WTC11 (cell line): ENCODE results near the gene TP53I3. TPM values are rescaled to one million over a fixed set of nuclear protein-coding genes. Genes with fewer than 3 reads are reported as not detected.

ENCODE experiments used
- ATAC-seq: fragments of 200-7000 bp; cut with Tn5 transposase; 2 replicates; pipeline ENCODE4 v1.10.0; 2021; ENCODE audit warnings: mild to moderate bottlenecking, moderate library complexity
- CTCF ChIA-PET: fragments of 300-600 bp; sonication (Branson Sonifier 250); formaldehyde crosslinking; loops from one replicate; lab custom pipeline; 2021; ENCODE audit warnings: antibody characterized with exemption; lab: Charles Lee
- POLR2A ChIA-PET: fragments of 350-600 bp; sonication (Branson Sonifier 250); formaldehyde crosslinking; loops from one replicate; lab custom pipeline; 2021; ENCODE audit warnings: antibody characterized with exemption; lab: Charles Lee
- DNase-seq: peaks from one replicate; pipeline ENCODE4 v3.0.0; 2021; ENCODE audit warnings: low spot score
- H3K27ac Mint-ChIP-seq: 2 replicates; pipeline ENCODE4 v1.8.0; 2021; ENCODE audit warnings: mixed read lengths
- H3K27me3 Mint-ChIP-seq: 2 replicates; pipeline ENCODE4 v1.8.0; 2021; ENCODE audit warnings: low read depth, mild to moderate bottlenecking, moderate library complexity, mixed read lengths
- H3K36me3 Mint-ChIP-seq: 2 replicates; pipeline ENCODE4 v1.8.0; 2021; ENCODE audit warnings: mixed read lengths
- H3K4me1 Mint-ChIP-seq: 2 replicates; pipeline ENCODE4 v1.8.0; 2022; ENCODE audit warnings: mixed read lengths
- H3K4me3 Mint-ChIP-seq: 2 replicates; pipeline ENCODE4 v1.8.0; 2021; ENCODE audit warnings: mild to moderate bottlenecking, moderate library complexity, mixed read lengths
- H3K9me3 Mint-ChIP-seq: 2 replicates; pipeline ENCODE4 v1.8.0; 2021; ENCODE audit warnings: mixed read lengths
- ATF1 ChIP-seq: sonication (generic); formaldehyde crosslinking; IDR thresholded peaks from 2 replicates; pipeline ENCODE4 v1.8.1; 2023; ENCODE audit warnings: mild to moderate bottlenecking, moderate library complexity, missing genetic modification reagents
- E2F4 ChIP-seq: sonication (generic); formaldehyde crosslinking; IDR thresholded peaks from 2 replicates; pipeline ENCODE4 v1.8.1; 2022; ENCODE audit warnings: low read depth, mild to moderate bottlenecking, moderate library complexity, missing genetic modification reagents, borderline replicate concordance
- EMX1 ChIP-seq: fragments of 250-450 bp; sonication (Bioruptor Pico); IDR thresholded peaks from 2 replicates; pipeline ENCODE4 v1.8.0; 2021; ENCODE audit warnings: mild to moderate bottlenecking
- FOXJ3 ChIP-seq: sonication (generic); formaldehyde crosslinking; IDR thresholded peaks from 2 replicates; pipeline ENCODE4 v1.9.0; 2021; ENCODE audit warnings: missing genetic modification reagents, mild to moderate bottlenecking, borderline replicate concordance
- GABPB1 ChIP-seq: sonication (generic); formaldehyde crosslinking; IDR thresholded peaks from 2 replicates; pipeline ENCODE4 v1.8.1; 2023; ENCODE audit warnings: mild to moderate bottlenecking, missing genetic modification reagents
- GRHL2 ChIP-seq: fragments of 250-450 bp; sonication (Bioruptor Pico); IDR thresholded peaks from 2 replicates; pipeline ENCODE4 v1.8.0; 2022; ENCODE audit warnings: mild to moderate bottlenecking, moderate library complexity; ENCODE audit not compliant: insufficient replicate concordance, severe bottlenecking
- HMGA2 ChIP-seq: fragments of 250-450 bp; sonication (Bioruptor Pico); IDR thresholded peaks from 2 replicates; pipeline ENCODE4 v1.4.0; 2021; ENCODE audit warnings: mild to moderate bottlenecking, moderate library complexity
- IRF2 ChIP-seq: sonication (generic); formaldehyde crosslinking; IDR thresholded peaks from 2 replicates; pipeline ENCODE4 v1.8.0; 2022; ENCODE audit warnings: low read depth, missing genetic modification reagents, borderline replicate concordance
- PRRX2 ChIP-seq: fragments of 250-450 bp; sonication (Bioruptor Pico); IDR thresholded peaks from 2 replicates; pipeline ENCODE4 v1.8.0; 2021; ENCODE audit warnings: mild to moderate bottlenecking
- SMAD3 ChIP-seq: sonication (generic); formaldehyde crosslinking; IDR thresholded peaks from 2 replicates; pipeline ENCODE4 v1.8.0; 2022; ENCODE audit warnings: missing genetic modification reagents, mild to moderate bottlenecking, borderline replicate concordance
- ZNF138 ChIP-seq: sonication (generic); formaldehyde crosslinking; conservative IDR thresholded peaks from 2 replicates; pipeline ENCODE4 v1.8.1; 2022; ENCODE audit warnings: mild to moderate bottlenecking, moderate library complexity, missing genetic modification reagents
- ZNF232 ChIP-seq: sonication (generic); formaldehyde crosslinking; IDR thresholded peaks from 2 replicates; pipeline ENCODE4 v1.8.0; 2022; ENCODE audit warnings: mild to moderate bottlenecking, missing genetic modification reagents
- ZNF263 ChIP-seq: sonication (generic); formaldehyde crosslinking; IDR thresholded peaks from 2 replicates; pipeline ENCODE4 v1.8.1; 2022; ENCODE audit warnings: low read depth, mild to moderate bottlenecking, moderate library complexity, missing genetic modification reagents
- ZNF317 ChIP-seq: sonication (generic); formaldehyde crosslinking; IDR thresholded peaks from 2 replicates; pipeline ENCODE4 v1.8.1; 2023; ENCODE audit warnings: low read depth, mild to moderate bottlenecking, moderate library complexity, missing genetic modification reagents, borderline replicate concordance
- ZNF423 ChIP-seq: fragments of 250-450 bp; sonication (Bioruptor Pico); IDR thresholded peaks from 2 replicates; pipeline ENCODE4 v2.1.2; 2022; ENCODE audit warnings: mild to moderate bottlenecking, moderate library complexity
- ZNF425 ChIP-seq: fragments of 250-450 bp; sonication (Bioruptor Pico); conservative IDR thresholded peaks from 2 replicates; pipeline ENCODE4 v1.9.0; 2021; ENCODE audit warnings: mild to moderate bottlenecking
- total RNA-seq: library from RNA; stranded (reverse); gene quantifications from 3 replicates; pipeline ENCODE4 v1.2.3, GENCODE V29; 2021
- TF ChIP-seq, protein P1 (sequence below): fragments of 250-450 bp; sonication (Bioruptor Pico); IDR thresholded peaks from 2 replicates; pipeline ENCODE4 v1.9.0; 2021; ENCODE audit warnings: mild to moderate bottlenecking
- TF ChIP-seq, protein P2 (sequence below): sonication (generic); formaldehyde crosslinking; IDR thresholded peaks from 2 replicates; pipeline ENCODE4 v1.8.0; 2022; ENCODE audit warnings: mild to moderate bottlenecking, missing genetic modification reagents
- TF ChIP-seq, protein P3 (sequence below): sonication (generic); formaldehyde crosslinking; IDR thresholded peaks from 2 replicates; pipeline ENCODE4 v1.8.0; 2022; ENCODE audit warnings: mild to moderate bottlenecking, missing genetic modification reagents
- TF ChIP-seq, protein P4 (sequence below): fragments of 250-450 bp; sonication (Bioruptor Pico); IDR thresholded peaks from 2 replicates; pipeline ENCODE4 v1.8.0; 2021; ENCODE audit warnings: mild to moderate bottlenecking

Gene TP53I3
- total RNA-seq, 1 experiment from 2014 or later, result 32.9 TPM

GRCh38 chr2:24075259-24075658 is 9.4 kb downstream of the TP53I3 start:
- peaks cover 21% of the 10 kb centered on the region for H3K4me1 Mint-ChIP-seq
- ATAC-seq, result no peak

DNA sequence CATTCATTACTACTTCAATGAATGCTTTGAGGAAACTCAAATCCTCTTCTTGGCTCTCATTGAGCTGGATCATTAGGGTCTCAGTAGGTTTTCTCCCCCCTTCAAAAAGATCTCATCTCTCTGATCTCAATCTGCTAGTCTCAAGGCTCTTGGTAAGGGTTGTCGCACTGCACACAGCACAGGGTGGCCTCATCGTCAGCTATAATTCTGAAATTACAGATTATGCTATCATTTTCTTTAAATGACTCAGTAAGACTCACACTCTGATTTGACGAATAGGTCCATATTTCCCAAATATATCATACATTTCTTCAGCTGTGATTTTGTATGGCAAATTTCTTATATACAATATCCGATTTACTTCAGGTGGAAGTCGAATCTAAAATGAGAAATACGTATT is 10.8 kb downstream of the TP53I3 start:
- ATAC-seq, result no peak
- CTCF ChIA-PET, result interaction anchor here (1.0 to 2.2 kb wide), 2 partner anchors 10 to 13 kb away, joined by 5 to 13 read pairs; partner anchors contain the start of gene TP53I3
- no peak overlapping the region; the same call in 1 of the 2 replicates for H3K4me3 Mint-ChIP-seq

More at GRCh38 chr2:24075259-24075658, 9.4 kb downstream of the TP53I3 start:
- ChIA-PET CTCF (interaction anchor here (1.9 kb wide), 1 partner anchor 9 kb away, joined by 12 read pairs; the partner anchor contains the start of gene TP53I3), POLR2A (no interaction called here)
- Mint-ChIP-seq H3K36me3 (peaks cover 31% of the 10 kb centered on the region), H3K4me3 (peak overlapping the region; percentile 96), H3K27me3 (no peaks in the 10 kb centered on the region), H3K9me3 (no peaks in the 10 kb centered on the region), H3K27ac (peak overlapping the region; percentile 99)
- TF ChIP-seq ZNF263 (no peak), ZNF425 (CRISPR knock-in tag) (no peak), ZNF232 (CRISPR knock-in tag) (no peak), E2F4 (CRISPR knock-in tag) (no peak), HMGA2 (CRISPR knock-in tag) (no peak), ATF1 (CRISPR knock-in tag) (no peak), PRRX2 (CRISPR knock-in tag) (no peak), EMX1 (CRISPR knock-in tag) (no peak)
- TF ChIP-seq, protein P1, sequence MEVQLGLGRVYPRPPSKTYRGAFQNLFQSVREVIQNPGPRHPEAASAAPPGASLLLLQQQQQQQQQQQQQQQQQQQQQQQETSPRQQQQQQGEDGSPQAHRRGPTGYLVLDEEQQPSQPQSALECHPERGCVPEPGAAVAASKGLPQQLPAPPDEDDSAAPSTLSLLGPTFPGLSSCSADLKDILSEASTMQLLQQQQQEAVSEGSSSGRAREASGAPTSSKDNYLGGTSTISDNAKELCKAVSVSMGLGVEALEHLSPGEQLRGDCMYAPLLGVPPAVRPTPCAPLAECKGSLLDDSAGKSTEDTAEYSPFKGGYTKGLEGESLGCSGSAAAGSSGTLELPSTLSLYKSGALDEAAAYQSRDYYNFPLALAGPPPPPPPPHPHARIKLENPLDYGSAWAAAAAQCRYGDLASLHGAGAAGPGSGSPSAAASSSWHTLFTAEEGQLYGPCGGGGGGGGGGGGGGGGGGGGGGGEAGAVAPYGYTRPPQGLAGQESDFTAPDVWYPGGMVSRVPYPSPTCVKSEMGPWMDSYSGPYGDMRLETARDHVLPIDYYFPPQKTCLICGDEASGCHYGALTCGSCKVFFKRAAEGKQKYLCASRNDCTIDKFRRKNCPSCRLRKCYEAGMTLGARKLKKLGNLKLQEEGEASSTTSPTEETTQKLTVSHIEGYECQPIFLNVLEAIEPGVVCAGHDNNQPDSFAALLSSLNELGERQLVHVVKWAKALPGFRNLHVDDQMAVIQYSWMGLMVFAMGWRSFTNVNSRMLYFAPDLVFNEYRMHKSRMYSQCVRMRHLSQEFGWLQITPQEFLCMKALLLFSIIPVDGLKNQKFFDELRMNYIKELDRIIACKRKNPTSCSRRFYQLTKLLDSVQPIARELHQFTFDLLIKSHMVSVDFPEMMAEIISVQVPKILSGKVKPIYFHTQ (CRISPR knock-in tag), result no peak
- TF ChIP-seq, protein P2, sequence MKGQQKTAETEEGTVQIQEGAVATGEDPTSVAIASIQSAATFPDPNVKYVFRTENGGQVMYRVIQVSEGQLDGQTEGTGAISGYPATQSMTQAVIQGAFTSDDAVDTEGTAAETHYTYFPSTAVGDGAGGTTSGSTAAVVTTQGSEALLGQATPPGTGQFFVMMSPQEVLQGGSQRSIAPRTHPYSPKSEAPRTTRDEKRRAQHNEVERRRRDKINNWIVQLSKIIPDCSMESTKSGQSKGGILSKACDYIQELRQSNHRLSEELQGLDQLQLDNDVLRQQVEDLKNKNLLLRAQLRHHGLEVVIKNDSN (CRISPR knock-in tag), result no peak
- TF ChIP-seq, protein P3, sequence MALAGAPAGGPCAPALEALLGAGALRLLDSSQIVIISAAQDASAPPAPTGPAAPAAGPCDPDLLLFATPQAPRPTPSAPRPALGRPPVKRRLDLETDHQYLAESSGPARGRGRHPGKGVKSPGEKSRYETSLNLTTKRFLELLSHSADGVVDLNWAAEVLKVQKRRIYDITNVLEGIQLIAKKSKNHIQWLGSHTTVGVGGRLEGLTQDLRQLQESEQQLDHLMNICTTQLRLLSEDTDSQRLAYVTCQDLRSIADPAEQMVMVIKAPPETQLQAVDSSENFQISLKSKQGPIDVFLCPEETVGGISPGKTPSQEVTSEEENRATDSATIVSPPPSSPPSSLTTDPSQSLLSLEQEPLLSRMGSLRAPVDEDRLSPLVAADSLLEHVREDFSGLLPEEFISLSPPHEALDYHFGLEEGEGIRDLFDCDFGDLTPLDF (CRISPR knock-in tag), result no peak
- DNase-seq, result no peak

DNA sequence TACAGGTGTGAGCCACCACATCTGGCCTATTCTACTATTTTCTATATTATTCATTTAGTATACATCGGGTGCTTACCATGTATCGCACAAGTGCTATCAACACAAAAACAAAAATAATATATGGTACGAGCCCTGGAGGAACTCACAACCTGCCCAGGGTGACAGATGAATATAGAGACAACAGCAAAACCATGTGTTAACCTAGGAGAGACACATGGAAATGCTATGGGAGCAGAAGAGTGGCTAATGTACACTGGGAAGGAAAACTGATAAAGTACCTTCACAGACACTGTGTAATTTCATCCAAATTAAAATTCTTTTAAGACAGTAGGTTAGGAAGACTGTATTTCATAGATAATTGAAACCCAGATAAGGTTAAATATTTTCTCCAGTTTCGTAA is 12.4 kb downstream of the TP53I3 start:
- H3K4me1 Mint-ChIP-seq, result peaks cover 12% of the 10 kb centered on the region
- H3K27me3 Mint-ChIP-seq, result no peaks in the 10 kb centered on the region
- ChIA-PET CTCF (interaction anchor here (2.2 kb wide), 1 partner anchor 12 kb away, joined by 13 read pairs; the partner anchor contains the start of gene TP53I3), POLR2A (no interaction called here)
- H3K27ac Mint-ChIP-seq, result no peak overlapping the region
- H3K4me3 Mint-ChIP-seq, result no peak overlapping the region
- peaks cover 39% of the 10 kb centered on the region for H3K36me3 Mint-ChIP-seq
- DNase-seq (no peak), ATAC-seq (no peak)
- no peaks in the 10 kb centered on the region for H3K9me3 Mint-ChIP-seq
- TF ChIP-seq SMAD3, result no peak
- TF ChIP-seq, protein P4, sequence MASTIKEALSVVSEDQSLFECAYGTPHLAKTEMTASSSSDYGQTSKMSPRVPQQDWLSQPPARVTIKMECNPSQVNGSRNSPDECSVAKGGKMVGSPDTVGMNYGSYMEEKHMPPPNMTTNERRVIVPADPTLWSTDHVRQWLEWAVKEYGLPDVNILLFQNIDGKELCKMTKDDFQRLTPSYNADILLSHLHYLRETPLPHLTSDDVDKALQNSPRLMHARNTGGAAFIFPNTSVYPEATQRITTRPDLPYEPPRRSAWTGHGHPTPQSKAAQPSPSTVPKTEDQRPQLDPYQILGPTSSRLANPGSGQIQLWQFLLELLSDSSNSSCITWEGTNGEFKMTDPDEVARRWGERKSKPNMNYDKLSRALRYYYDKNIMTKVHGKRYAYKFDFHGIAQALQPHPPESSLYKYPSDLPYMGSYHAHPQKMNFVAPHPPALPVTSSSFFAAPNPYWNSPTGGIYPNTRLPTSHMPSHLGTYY (CRISPR knock-in tag), result no peak
- TF ChIP-seq GRHL2 (CRISPR knock-in tag), result no peak
- TF ChIP-seq ZNF317 (CRISPR knock-in tag), result no peak
- no peak for TF ChIP-seq FOXJ3 (CRISPR knock-in tag)
- TF ChIP-seq GABPB1, result no peak
- TF ChIP-seq PRRX2 (CRISPR knock-in tag), result no peak
- no peak for TF ChIP-seq ZNF423 (CRISPR knock-in tag)
- TF ChIP-seq, protein P1 (CRISPR knock-in tag), result no peak

More for the DNA sequence above, 10.8 kb downstream of the TP53I3 start:
- Mint-ChIP-seq H3K9me3 (no peaks in the 10 kb centered on the region), H3K4me1 (peaks cover 21% of the 10 kb centered on the region), H3K27ac (no peak overlapping the region), H3K27me3 (no peaks in the 10 kb centered on the region), H3K36me3 (peaks cover 25% of the 10 kb centered on the region)
- POLR2A ChIA-PET, result no interaction called here
- DNase-seq, result no peak
- TF ChIP-seq ZNF263, result no peak
- no peak for TF ChIP-seq IRF2 (CRISPR knock-in tag)
- no peak for TF ChIP-seq ZNF138 (CRISPR knock-in tag)
